ENCODE data around the gene DNAJC7.

GRCh38 chr17:42058063-42058462, 40.8 kb upstream of the DNAJC7 start:
- no peak for TF ChIP-seq CTCF (IDR thresholded peaks at IDR 0.05; ENCODE audit: poor library complexity)
- TF ChIP-seq EZH2 (IDR thresholded peaks at IDR 0.05; ENCODE audit: borderline replicate concordance), result no peak
- TF ChIP-seq EZH2phosphoT487 (IDR thresholded peaks at IDR 0.05; ENCODE audit: low read depth, severe bottlenecking, unreplicated experiment), result no peak

Measured in hepatocyte (in vitro differentiated cells).